LNCaP clone FGC (cell line): ENCODE measurements around the gene KCTD13.

Experiments used
- DNase-seq: peaks from one replicate; pipeline ENCODE4 v3.0.0-alpha.2; 2011; ENCODE audit warnings: low read depth
- H3K4me3 ChIP-seq: 2 replicates; pipeline ENCODE4 v1.5.1; 2011; ENCODE audit warnings: mild to moderate bottlenecking, low read depth, low read length, control low read depth
- CTCF ChIP-seq: IDR thresholded peaks from 2 replicates; pipeline ENCODE4 v1.5.1; 2012; ENCODE audit warnings: mild to moderate bottlenecking; ENCODE audit not compliant: control insufficient read depth, insufficient read depth; ENCODE audit errors: extremely low read depth

The KCTD13 gene

GRCh38 chr16:29925781-29926710, at the start of gene KCTD13:
Gene KCTD13, minus strand, starts transcription at chr16:29926226. Its CDS starts 193 bp downstream, at chr16:29926033.
- TF ChIP-seq CTCF = no peak

GRCh38 chr16:29975134-29975538, 49.1 kb upstream of the KCTD13 start:
- H3K4me3 ChIP-seq = peak overlapping the region; percentile 97
- no peak for DNase-seq
- TF ChIP-seq CTCF = no peak

More at GRCh38 chr16:29925781-29926710, at the start of gene KCTD13:
- peak; percentile 17 for DNase-seq
- peak within 1 kb of the TSS; percentile 90 for H3K4me3 ChIP-seq

DNA sequence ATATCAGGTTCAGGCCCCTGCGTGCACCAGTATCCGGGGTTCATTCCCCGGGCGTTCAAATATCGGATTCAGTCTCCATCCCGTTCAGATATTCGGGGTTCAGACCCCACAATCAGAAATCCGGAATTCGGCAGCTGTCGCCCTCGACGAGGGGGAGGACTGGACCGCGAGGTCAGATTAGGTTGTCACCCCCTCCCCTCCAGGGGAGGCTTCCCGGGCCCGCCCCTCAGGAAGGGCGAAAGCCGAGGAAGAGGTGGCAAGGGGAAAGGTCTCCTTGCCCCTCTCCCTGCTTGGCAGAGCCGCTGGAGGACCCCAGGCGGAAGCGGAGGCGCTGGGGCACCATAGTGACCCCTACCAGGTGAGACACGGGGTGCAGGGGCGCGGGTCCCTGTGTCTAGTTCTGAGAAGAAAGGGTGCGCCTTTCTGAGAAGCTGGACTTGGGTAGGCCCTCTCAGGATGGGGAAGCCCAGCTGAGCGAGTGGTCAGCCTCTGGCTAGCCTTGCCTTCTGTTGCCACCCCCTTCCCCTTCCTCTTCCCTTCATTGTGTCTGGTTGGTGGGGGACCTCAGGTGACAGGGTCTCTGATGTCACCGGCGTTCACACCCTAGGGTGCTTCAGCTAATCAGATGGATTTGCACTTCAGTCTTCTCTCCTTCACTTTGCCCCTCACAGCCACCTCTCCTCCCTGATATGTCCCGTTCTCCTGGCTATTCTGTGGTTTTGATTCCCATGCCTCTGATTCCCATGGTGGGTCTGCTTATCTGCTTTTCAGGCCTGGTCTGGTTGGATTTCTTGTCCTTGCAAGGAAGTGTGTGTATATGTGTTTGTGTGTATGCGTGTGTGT, 48.5 kb upstream of the KCTD13 start:
- DNase-seq = no peak
- H3K4me3 ChIP-seq = peak overlapping the region; percentile 97
- TF ChIP-seq CTCF = no peak

DNA sequence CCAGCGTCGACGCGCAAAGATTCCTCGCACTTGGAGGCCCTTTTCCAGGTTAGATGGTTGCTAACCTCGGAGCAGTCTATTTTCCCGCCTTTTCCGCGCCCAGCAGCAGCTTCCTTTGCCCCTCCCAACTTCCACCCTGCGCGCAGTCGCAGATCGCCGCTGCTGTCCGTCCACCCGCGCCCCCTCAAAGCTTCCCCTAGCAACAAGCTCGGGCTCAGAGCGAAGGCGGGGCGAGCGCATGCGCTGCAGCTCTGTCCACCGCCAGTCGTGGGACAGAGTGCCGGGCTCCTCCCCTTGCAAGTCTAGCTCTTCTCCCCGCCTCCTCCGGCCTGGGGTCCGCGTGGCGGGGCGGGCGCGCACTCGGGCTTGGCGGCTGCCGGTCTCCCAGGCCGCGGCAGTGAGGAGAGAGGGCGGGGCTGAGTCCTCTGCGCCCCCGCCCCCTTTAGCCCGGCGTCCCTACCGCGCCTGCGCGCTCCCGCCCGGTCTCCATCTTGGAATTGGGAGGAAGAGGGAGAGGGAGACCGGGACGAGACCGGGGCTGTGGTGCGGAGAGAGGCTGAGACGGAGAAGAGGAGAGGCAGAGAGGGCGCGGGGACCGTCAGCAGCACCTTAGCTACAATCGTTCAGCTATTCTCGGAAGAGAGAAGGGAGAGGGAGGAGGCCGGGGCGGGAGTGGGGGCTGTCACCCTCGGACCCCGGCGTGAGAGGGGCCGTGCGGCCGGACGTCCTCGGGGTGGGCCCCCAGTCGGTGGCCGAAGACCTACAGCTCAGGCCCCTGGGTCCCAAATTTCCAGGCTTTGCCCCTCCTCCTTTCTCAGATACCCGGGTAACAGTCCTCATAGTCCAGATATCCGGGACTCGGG, 47.6 kb upstream of the KCTD13 start, which contains the start of gene TAOK2:
Gene TAOK2 (plus strand): TSS at position 485 of the 863 bp plus-strand sequence. CDS start 3,905 bp downstream, outside the sequence.
- H3K4me3 ChIP-seq = peak within 1 kb of the TSS; percentile 97
- peak; percentile 94 for DNase-seq
- TF ChIP-seq CTCF = no peak

- no peak for DNase-seq
- no peak for TF ChIP-seq CTCF
- H3K4me3 ChIP-seq = no peak overlapping the region
Observed at GRCh38 chr16:29972992-29973383, 47.0 kb upstream of the KCTD13 start.

DNA sequence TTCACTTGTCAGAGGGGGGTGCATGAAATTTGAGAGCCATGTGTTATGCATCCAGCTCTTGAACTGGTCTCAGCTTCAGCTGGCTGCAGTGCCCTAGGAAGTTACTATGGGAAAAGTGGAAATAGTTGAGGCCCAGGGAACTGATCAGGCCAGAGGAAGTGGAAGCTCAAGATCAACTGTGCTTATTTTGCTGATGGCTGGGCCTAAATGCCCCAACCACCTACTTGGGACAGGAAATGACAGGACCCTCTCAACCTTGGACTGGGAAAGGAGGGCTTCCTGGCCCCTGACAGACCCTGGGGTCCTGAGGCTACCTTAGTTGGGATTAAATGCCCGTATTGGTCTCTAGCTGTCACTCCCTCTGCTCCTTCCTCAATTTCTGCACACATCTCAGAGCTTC, 46.5 kb upstream of the KCTD13 start:
- no peak for TF ChIP-seq CTCF
- H3K4me3 ChIP-seq = no peak overlapping the region
- no peak for DNase-seq
